Measurements from ENCODE around the gene CADM2. TPM values are rescaled to one million over a fixed set of nuclear protein-coding genes. Genes with fewer than 3 reads are reported as not detected.

Gene CADM2
- total RNA-seq, 2 experiments from 2014 or later: 0.30 to 0.58 TPM

DNA sequence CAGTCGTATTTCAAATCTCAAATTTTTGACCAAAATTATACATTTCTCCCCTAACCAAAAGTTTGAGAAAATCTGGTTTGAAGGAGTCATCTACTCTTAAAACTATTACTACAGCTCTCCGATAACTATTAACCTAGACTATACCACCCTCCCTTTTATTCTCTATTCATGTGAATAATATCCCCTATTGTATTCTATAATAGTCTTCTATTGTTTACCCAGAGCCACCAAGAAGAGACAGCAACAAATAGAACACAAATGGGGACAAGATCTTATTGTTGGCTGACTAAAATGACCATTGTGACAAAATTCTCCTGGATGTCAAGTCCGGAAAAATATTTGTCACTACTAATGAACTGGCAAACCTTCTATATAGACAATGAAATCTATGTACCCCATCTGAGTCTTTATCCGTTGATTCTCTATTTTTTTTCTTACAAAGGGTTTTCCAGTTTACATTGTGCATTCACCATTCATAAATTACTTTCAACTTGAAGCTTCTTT, 618.0 kb downstream of the CADM2 start:
- ATAC-seq (no peak), DNase-seq (no peak)
- CTCF ChIA-PET: interaction anchor here (0.7 to 1.4 kb wide), 4 partner anchors 9 to 90 kb away, joined by 3 to 5 read pairs (median 4); no protein-coding TSS in a partner anchor
- Mint-ChIP-seq H3K4me3 (no peak overlapping the region), H3K36me3 (no peaks in the 10 kb centered on the region), H3K4me1 (no peaks in the 10 kb centered on the region), H3K27ac (no peak overlapping the region), H3K27me3 (no peaks in the 10 kb centered on the region), H3K9me3 (ENCODE audit: low read depth) (no peaks in the 10 kb centered on the region)

- Mint-ChIP-seq H3K4me1 (no peaks in the 10 kb centered on the region), H3K9me3 (ENCODE audit: low read depth) (no peaks in the 10 kb centered on the region), H3K27me3 (no peaks in the 10 kb centered on the region), H3K36me3 (no peaks in the 10 kb centered on the region), H3K27ac (no peak overlapping the region), H3K4me3 (no peak overlapping the region)
- CTCF ChIA-PET: no interaction called here
- ATAC-seq (no peak), DNase-seq (no peak)
Measured at GRCh38 chr3:85584779-85585356, 626.1 kb downstream of the CADM2 start.

DNA sequence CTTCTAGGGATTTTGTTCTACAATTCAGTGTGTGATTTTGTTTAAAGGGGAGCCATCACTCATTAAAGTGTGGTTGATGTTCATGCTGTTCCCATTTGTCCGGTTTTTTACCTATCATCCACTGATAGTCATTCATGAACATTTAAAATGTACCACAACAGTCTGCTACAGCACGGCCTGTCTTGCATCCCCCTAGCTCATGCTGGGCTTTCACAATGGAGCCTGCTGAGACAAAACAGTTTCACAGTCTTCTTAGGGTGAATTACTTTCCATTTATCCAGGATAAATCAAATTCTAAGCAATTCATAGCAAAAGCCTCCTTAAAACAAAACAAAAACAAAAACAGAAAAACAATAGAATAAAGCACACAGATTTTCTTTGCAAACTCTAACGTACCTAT, 627.2 kb downstream of the CADM2 start:
- Mint-ChIP-seq H3K27me3 (no peaks in the 10 kb centered on the region), H3K27ac (no peak overlapping the region), H3K4me1 (no peaks in the 10 kb centered on the region), H3K9me3 (ENCODE audit: low read depth) (no peaks in the 10 kb centered on the region), H3K4me3 (no peak overlapping the region), H3K36me3 (no peaks in the 10 kb centered on the region)
- CTCF ChIA-PET: interaction anchor here (1.0 kb wide), 1 partner anchor 9 kb away, joined by 3 read pairs; no protein-coding TSS in a partner anchor
- no peak for DNase-seq
- no peak for ATAC-seq

DNA sequence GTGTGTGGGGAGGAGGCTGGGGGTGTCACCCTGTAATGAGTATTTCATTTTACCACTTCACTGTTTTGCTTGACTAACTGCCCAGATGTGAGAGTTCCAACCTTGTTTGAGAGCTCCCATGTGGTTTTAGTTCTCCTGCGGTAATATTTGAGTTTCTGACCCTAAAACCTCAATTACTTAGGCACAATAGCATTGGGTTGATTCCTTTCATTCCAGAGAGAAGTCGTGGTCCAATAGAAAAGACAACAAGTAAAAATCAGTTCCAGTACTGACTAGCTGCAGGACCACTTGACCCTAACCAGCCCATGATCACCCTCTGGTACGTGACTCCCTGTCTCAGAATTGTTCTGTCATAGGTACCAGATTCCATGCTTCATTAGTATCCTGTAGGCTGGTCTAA, 630.4 kb downstream of the CADM2 start:
- no peak overlapping the region for H3K4me3 Mint-ChIP-seq

GRCh38 chr3:85591451-85591850, 632.7 kb downstream of the CADM2 start:
- DNase-seq (no peak), ATAC-seq (no peak)
- CTCF ChIA-PET: no interaction called here
- no peaks in the 10 kb centered on the region for H3K9me3 Mint-ChIP-seq (ENCODE audit: low read depth)
- no peak overlapping the region for H3K4me3 Mint-ChIP-seq
- no peak overlapping the region for H3K27ac Mint-ChIP-seq
- no peaks in the 10 kb centered on the region for H3K36me3 Mint-ChIP-seq
- H3K27me3 Mint-ChIP-seq: no peaks in the 10 kb centered on the region
- no peaks in the 10 kb centered on the region for H3K4me1 Mint-ChIP-seq

More for the DNA sequence above, 630.4 kb downstream of the CADM2 start:
- CTCF ChIA-PET: no interaction called here
- no peaks in the 10 kb centered on the region for H3K27me3 Mint-ChIP-seq
- H3K4me1 Mint-ChIP-seq: no peaks in the 10 kb centered on the region
- H3K36me3 Mint-ChIP-seq: no peaks in the 10 kb centered on the region
- no peak overlapping the region for H3K27ac Mint-ChIP-seq
- H3K9me3 Mint-ChIP-seq (ENCODE audit: low read depth): no peaks in the 10 kb centered on the region
- DNase-seq (no peak), ATAC-seq (no peak)

DNA sequence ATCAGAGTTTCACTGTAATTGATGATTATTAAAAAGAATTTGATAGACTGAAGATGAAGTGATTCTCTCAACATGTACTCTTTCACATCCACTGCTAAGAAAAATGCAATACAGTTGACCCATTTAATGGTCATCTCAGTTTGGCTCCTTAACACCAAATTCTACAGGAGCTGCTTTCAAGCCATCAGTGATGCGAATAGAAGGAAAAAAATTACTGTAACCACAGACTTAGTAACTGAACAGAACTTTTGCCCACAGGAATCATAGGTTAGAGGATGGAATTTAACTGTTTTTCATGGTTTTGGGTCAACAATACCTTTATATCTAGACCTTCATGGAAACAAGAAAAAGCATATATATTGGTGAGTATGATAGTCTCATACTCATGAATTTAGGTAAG, 633.5 kb downstream of the CADM2 start:
- H3K36me3 Mint-ChIP-seq: no peaks in the 10 kb centered on the region
- no peaks in the 10 kb centered on the region for H3K4me1 Mint-ChIP-seq
- CTCF ChIA-PET: no interaction called here

DNA sequence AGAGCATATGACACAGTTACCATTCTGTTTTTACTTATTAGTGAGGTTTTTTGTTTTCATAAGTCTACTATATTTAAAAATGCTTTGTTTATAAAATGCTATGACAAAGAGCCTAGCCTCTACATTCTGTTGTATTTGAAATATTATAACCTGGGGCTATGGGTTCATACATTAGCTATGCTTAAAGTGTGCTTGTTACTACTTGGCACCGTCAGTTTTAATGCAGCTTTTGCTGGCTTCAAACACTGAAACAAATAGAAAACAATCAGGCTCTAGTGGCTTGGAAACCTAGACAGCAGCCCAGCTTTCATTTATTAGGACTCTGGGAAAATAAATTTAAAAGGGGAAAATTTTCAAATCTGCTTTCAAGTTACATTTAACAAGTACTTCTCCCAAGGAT, 635.9 kb downstream of the CADM2 start:
- CTCF ChIA-PET: no interaction called here
- ATAC-seq (no peak), DNase-seq (no peak)
- no peak overlapping the region for H3K4me3 Mint-ChIP-seq
- no peaks in the 10 kb centered on the region for H3K9me3 Mint-ChIP-seq (ENCODE audit: low read depth)
- H3K36me3 Mint-ChIP-seq: no peaks in the 10 kb centered on the region
- H3K27ac Mint-ChIP-seq: no peak overlapping the region
- H3K27me3 Mint-ChIP-seq: no peaks in the 10 kb centered on the region
- no peaks in the 10 kb centered on the region for H3K4me1 Mint-ChIP-seq

More for the DNA sequence above, 633.5 kb downstream of the CADM2 start:
- Mint-ChIP-seq H3K27ac (no peak overlapping the region), H3K27me3 (no peaks in the 10 kb centered on the region), H3K4me3 (no peak overlapping the region), H3K9me3 (ENCODE audit: low read depth) (no peaks in the 10 kb centered on the region)
- ATAC-seq (no peak), DNase-seq (no peak)

GRCh38 chr3:85603378-85603777, 644.6 kb downstream of the CADM2 start:
- Mint-ChIP-seq H3K9me3 (ENCODE audit: low read depth) (peaks cover 5% of the 10 kb centered on the region), H3K27ac (no peak overlapping the region), H3K27me3 (no peaks in the 10 kb centered on the region), H3K36me3 (no peaks in the 10 kb centered on the region), H3K4me3 (no peak overlapping the region), H3K4me1 (no peaks in the 10 kb centered on the region)
- no peak for DNase-seq
- no peak for ATAC-seq
- CTCF ChIA-PET: no interaction called here

DNA sequence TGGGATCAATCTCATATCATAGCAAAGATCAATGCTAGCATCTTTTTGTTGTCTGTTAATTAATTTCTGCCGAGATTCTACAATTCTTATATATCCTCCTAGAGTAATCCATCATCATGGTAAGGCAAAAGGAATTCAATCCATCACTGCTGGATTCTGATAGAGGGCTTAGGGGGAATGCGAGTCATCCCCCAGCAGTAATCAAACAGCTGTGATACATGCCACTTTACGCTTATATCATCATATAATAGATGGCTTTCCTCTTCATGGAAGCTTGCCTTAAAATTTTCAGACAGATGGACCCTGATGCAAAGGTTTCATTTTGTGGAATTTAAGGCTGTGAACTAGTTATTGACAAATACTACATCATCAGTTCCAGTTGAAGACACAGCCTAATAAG, 645.9 kb downstream of the CADM2 start:
- Mint-ChIP-seq H3K27me3 (no peaks in the 10 kb centered on the region), H3K27ac (no peak overlapping the region), H3K4me3 (no peak overlapping the region), H3K36me3 (no peaks in the 10 kb centered on the region), H3K9me3 (ENCODE audit: low read depth) (peaks cover 7% of the 10 kb centered on the region), H3K4me1 (no peaks in the 10 kb centered on the region)
- no peak for DNase-seq
- no peak for ATAC-seq
- CTCF ChIA-PET: no interaction called here

- no peaks in the 10 kb centered on the region for H3K36me3 Mint-ChIP-seq
- H3K4me3 Mint-ChIP-seq: no peak overlapping the region
- no peak for ATAC-seq
- H3K27me3 Mint-ChIP-seq: no peaks in the 10 kb centered on the region
- H3K27ac Mint-ChIP-seq: no peak overlapping the region
- DNase-seq: no peak
- H3K9me3 Mint-ChIP-seq (ENCODE audit: low read depth): peaks cover 7% of the 10 kb centered on the region
- H3K4me1 Mint-ChIP-seq: no peaks in the 10 kb centered on the region
- CTCF ChIA-PET: no interaction called here
Measured at GRCh38 chr3:85605066-85605465, 646.3 kb downstream of the CADM2 start.

DNA sequence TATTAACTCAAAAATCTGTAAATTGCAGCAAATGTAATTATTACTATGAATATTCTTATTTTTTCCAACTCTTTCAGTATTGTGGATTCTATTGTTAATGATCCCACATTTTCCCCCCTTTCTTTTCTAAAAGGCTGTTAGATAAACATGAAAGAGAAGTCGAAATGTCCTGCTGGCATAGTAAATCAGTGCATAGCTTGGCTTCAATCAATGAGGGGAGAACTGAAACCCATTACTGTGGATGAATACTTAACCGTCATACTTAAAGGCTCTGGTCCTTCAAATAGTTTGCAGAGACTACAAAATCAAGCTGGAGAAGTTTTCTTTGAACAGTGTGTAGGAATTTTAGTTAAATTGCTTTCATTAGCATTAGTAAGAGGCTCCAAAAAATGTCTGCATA, 667.9 kb downstream of the CADM2 start:
- no peaks in the 10 kb centered on the region for H3K36me3 Mint-ChIP-seq
- ATAC-seq (no peak), DNase-seq (no peak)
- no peaks in the 10 kb centered on the region for H3K4me1 Mint-ChIP-seq
- H3K27me3 Mint-ChIP-seq: no peaks in the 10 kb centered on the region
- no peak overlapping the region for H3K4me3 Mint-ChIP-seq
- no peak overlapping the region for H3K27ac Mint-ChIP-seq
- CTCF ChIA-PET: no interaction called here
- H3K9me3 Mint-ChIP-seq (ENCODE audit: low read depth): peaks cover 3% of the 10 kb centered on the region

- CTCF ChIA-PET: no interaction called here
- DNase-seq: no peak
- Mint-ChIP-seq H3K27ac (no peak overlapping the region), H3K4me3 (no peak overlapping the region), H3K36me3 (no peaks in the 10 kb centered on the region), H3K9me3 (ENCODE audit: low read depth) (peaks cover 6% of the 10 kb centered on the region), H3K27me3 (no peaks in the 10 kb centered on the region), H3K4me1 (no peaks in the 10 kb centered on the region)
- no peak for ATAC-seq
Measured at GRCh38 chr3:85627932-85628331, 669.1 kb downstream of the CADM2 start.

- DNase-seq (no peak), ATAC-seq (no peak)
- no peaks in the 10 kb centered on the region for H3K4me1 Mint-ChIP-seq
- peaks cover 6% of the 10 kb centered on the region for H3K9me3 Mint-ChIP-seq (ENCODE audit: low read depth)
- CTCF ChIA-PET: no interaction called here
- H3K4me3 Mint-ChIP-seq: no peak overlapping the region
- no peaks in the 10 kb centered on the region for H3K36me3 Mint-ChIP-seq
- no peaks in the 10 kb centered on the region for H3K27me3 Mint-ChIP-seq
- H3K27ac Mint-ChIP-seq: no peak overlapping the region
Measured at GRCh38 chr3:85631070-85631469, 672.3 kb downstream of the CADM2 start.

DNA sequence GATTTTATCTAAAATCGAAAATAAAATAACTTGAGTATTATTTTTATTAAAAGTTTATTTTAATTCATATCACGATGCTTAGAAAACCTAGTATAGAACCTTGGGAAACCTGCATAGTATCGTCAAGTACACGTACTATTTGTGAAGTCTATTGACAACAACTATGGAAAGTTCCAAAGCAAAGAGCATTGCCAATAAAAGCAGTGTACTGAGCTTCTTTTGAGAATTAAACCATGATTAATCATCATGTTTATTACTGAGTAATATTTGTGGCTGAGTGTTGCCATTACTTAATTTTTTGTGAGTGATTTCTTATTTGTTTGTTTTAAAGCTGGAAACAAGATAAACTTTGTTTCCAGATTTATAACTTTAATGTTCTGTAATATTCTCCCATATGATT, 674.1 kb downstream of the CADM2 start:
- no peak for ATAC-seq
- Mint-ChIP-seq H3K9me3 (ENCODE audit: low read depth) (peaks cover 6% of the 10 kb centered on the region), H3K27ac (no peak overlapping the region), H3K4me1 (no peaks in the 10 kb centered on the region), H3K27me3 (no peaks in the 10 kb centered on the region), H3K36me3 (no peaks in the 10 kb centered on the region), H3K4me3 (no peak overlapping the region)
- CTCF ChIA-PET: no interaction called here
- DNase-seq: no peak

DNA sequence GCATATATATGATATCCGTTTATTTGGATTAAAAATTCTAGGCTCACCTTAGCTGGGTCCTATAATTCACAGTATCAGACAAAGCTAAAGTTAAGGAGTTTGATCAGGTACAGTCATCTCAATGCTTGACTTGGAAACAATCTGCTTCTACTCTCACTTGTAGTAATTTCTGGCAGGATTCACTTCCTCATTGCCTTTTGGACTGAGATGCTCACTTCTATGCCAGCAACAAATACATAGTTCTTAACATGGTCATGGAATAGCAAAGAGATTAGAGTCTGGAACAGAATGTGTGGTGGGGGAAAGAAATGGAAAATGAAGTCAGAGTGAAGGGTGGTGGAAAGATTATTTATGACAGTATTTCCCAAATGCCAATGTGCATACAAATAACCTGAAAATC, 693.6 kb downstream of the CADM2 start:
- CTCF ChIA-PET: no interaction called here
- H3K4me3 Mint-ChIP-seq: no peak overlapping the region
- no peaks in the 10 kb centered on the region for H3K4me1 Mint-ChIP-seq
- no peaks in the 10 kb centered on the region for H3K27me3 Mint-ChIP-seq
- H3K9me3 Mint-ChIP-seq (ENCODE audit: low read depth): peaks cover 7% of the 10 kb centered on the region
- ATAC-seq: no peak
- H3K36me3 Mint-ChIP-seq: no peaks in the 10 kb centered on the region
- DNase-seq: no peak
- no peak overlapping the region for H3K27ac Mint-ChIP-seq
